ENCODE results near the gene PLAC8L1.

PLAC8L1 gene

DNA sequence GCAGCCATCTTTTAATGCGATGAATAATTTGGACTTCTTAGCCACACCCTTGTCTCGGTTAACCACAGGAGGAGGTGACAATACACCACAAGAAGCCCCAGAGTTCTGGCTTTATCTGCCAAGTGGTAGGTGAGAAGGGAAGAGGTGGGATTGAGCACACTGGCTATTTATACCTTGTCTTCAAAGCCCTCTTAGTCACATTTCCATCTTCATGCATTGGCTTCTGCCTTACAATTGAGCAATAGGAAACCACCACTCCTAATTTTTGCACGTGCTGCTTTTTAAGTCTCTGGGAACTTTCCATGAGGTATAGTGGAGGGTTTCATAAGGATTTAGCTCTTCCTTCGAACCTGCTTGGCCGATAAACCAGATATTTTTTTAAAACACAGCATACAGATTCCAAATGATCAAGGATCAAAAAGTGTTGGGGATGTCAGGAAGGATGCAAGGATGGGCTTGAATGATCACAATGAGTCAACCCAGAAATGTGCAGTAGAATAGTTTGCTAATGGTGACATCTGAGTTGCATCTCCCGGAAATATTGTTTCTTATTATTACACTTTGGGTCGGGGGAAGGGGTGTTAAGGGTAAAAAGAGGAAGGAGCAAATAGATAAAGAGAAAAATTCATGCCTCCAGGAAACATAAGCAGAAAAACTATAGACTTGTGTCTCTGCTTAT lies 25.5 kb downstream of the PLAC8L1 start:
- peak; percentile 4 for DNase-seq

- DNase-seq = no peak
Observed at GRCh38 chr5:146078566-146078965, 26.8 kb downstream of the PLAC8L1 start.

GRCh38 chr5:146076455-146076854 lies 28.9 kb downstream of the PLAC8L1 start:
- DNase-seq = no peak

DNA sequence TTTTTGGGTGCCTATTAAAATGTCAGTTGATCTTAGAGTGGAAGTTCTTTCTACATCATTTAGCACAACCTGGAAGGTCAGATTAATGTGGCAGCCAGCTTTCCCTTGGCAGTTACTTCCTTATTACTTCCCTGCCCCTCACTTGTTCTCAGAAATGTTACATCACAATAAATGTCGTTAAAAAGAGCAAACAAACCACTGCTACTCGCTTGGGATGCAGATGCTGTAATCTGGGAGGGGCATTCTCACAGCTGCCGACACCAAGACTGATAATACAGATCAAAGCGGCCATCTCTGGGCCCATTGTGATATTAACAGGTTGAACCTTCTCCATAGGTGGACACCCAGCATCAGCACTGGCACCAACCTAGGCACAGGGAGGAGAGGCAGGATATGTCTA lies 29.3 kb downstream of the PLAC8L1 start:
- DNase-seq = no peak

DNA sequence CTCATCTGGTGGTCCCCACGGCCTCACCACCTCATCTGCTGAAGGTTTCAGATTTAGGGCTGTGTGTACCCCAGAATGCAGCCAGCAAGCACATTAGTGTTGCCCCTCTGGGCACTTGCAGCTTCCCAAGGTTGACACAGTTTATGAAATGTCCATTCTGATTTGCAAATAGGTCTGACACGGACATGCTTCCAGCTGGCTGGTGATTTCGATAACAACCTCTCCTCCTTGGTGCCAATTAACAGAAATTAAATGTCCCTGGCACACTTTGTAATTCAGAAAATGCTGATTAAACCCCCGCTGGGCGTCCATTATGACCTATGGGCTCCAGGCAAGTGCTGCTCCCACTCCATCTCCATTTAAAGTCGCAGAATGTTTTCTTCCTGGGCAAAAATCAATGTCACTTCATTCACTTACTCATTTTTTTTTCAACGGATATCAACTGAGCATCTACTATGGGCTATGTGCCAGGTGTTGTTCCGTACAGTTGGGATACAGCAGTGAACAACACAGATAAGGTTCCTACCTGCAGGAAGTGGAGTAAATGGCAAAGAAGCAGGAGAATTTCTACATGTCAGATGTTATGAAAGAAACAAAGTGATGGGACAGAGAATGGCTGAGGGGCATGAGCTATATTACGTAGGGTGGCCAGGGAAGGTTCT lies 32.0 kb downstream of the PLAC8L1 start:
- DNase-seq = no peak

GRCh38 chr5:146072595-146072994 lies 32.8 kb downstream of the PLAC8L1 start:
- DNase-seq = no peak

DNA sequence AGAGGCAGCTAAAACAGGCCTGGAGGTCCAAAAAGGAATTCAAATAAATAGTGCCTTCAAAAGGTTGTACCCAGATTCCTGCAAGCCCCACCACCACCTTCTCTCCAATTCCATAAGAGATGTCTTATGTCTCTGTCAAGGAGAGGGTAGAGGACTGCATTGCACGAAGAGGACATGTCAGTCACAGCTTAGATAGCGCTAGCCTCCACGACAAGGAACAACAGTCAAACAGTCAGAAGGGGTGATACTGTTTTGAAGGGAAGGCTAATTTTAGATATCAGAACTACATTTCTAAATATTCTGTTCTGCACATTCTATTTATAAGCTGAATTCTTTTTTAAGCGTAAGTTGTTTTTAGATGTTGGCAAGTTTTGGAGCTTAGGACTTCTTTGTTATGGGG lies 34.2 kb downstream of the PLAC8L1 start:
- no peak for DNase-seq

- DNase-seq = no peak
Observed at GRCh38 chr5:146070746-146071145, 34.6 kb downstream of the PLAC8L1 start.

- no peak for DNase-seq
Observed at GRCh38 chr5:146069780-146070099, 35.6 kb downstream of the PLAC8L1 start.

GRCh38 chr5:146068977-146069779 lies 36.2 kb downstream of the PLAC8L1 start:
- DNase-seq = no peak

DNA sequence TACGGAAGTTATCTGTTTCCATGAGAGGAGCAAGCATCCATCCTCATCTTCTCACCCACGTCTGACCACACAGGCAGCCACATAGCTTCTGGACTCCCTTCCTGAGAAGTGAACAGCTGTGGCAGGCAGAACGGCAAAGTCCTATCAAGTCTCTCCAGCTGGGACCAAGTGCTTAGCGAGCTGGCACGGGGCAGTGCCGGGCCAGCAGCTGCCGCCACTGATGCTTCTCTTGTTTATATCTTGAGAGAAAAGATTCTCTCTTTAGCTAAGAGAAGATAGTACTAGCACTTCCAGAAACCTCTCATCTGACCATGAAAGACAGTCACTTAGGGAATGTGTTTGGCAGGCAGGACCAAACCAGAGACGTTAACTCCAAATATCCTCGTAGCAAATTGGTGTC lies 37.2 kb downstream of the PLAC8L1 start:
- DNase-seq = no peak

DNA sequence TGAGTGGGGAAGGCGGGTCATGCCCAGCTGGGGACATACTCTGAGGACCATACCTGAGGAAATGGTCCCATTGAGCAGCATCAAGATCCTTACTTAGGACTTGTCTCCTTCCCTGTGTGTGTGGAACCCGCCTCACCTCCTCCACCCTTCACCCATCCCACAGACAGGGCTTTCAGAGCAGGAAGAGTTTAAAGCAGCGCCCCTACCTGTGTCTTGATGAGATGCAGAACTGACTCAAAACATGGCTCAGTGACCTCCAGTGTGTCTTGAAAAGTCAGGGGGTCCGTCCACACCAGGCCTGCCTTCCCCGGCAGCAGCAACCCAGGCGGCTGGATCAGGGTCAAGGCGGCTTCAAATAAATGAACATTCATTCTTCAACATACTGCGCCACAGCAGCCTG lies 38.4 kb downstream of the PLAC8L1 start:
- no peak for DNase-seq

GRCh38 chr5:146060221-146060585 lies 45.2 kb downstream of the PLAC8L1 start:
- no peak for DNase-seq

DNA sequence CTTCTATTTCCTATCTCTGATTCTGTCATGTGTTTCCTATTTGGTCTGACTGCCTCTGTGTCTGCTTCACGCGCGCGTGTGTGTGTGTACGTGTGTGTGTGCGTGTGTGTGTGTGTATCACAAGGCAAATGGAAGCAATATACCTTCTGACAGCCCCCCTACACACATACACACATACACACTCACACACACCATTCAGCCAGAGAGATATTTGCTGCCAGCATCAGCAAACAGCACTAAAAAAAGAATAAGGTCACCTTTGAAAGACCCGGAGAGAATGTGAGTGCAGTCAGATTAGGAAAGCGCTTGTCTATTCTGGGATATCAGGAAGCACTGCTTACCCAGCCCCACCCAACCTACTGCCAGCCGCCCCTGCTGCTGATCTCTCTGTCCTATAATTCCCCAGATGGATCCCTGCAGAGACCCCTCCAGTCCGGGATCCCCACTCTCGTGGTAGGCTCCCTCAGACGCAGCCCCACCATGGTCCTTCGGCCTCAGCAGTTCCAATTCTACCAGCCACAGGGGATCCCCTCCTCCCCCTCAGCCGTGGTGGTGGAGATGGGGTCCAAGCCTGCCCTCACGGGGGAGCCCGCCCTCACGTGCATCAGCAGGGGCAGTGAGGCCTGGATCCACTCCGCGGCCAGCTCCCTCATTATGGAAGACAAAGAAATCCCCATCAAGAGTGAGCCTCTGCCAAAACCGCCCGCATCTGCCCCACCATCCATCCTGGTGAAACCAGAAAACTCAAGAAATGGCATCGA lies 45.7 kb downstream of the PLAC8L1 start:
- DNase-seq = no peak

- DNase-seq = no peak
Observed at GRCh38 chr5:146055432-146055831, 49.9 kb downstream of the PLAC8L1 start.

DNA sequence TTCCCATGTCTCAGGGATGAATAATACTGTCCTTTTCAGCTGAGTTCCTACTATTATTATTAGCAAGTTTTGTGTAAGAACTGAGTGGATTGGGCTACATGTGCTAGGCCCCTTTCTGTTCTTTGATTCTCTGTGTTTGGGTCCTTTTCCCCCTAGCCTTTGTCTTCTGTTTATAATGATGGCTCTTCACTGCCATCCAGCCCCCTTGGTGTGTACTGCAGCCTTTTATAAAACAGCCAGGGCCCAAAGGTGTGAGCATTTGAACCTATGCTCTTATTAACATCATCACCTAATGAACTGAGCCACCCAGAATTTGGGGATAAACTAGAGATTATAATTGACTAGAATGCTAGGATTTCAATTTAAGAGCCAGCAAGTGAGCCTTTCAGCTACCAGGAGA lies 52.6 kb downstream of the PLAC8L1 start:
- no peak for DNase-seq

- no peak for DNase-seq
Observed at GRCh38 chr5:146051678-146052077, 53.7 kb downstream of the PLAC8L1 start.

- no peak for DNase-seq
Observed at GRCh38 chr5:146050086-146050485, 55.3 kb downstream of the PLAC8L1 start.

DNA sequence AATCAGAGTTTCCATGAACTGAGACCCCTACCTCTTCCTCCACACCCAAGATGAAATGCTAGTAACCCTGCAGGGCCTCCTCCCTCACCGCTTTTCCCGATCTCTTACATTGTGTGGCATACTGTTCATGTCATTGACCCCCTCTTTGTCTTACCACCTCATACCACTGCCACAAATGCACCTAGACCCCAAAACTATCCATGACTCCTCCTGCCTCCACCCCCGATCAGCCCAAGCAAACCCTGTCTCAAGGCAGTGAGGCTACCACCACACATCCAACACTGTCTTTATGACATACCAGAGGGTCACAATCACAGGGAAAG lies 55.7 kb downstream of the PLAC8L1 start:
- no peak for DNase-seq

DNA sequence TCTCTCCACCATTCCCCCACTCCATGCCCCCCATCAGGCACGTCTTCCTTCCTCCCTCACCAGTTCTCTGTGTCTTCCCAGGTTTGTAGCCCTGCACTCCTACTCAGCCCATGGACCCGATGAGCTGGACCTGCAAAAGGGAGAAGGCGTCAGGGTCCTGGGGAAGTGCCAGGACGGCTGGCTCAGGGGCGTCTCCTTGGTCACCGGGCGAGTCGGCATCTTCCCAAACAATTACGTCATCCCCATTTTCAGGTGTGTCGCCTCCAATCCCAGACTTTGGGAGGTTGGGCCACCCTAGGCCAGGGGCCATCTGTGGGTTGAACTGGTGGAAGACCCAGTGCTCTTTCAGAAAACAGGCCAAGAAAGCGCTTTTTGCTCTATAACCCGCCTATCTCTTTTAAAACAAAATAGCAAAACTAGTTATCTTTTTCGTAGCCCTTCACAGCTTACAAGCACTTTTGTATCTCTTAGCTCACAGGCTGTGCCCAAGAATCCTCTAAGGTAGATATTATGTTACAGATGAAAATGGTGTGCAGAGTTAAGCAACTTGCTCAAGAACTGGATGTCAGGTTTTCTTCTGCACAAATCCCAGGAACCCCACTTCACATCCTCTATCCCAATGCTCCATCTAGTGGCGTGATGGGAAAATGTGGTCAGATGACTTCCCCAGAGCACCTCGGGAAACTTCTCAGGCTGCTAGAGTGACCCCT lies 56.2 kb downstream of the PLAC8L1 start:
- DNase-seq = no peak

DNA sequence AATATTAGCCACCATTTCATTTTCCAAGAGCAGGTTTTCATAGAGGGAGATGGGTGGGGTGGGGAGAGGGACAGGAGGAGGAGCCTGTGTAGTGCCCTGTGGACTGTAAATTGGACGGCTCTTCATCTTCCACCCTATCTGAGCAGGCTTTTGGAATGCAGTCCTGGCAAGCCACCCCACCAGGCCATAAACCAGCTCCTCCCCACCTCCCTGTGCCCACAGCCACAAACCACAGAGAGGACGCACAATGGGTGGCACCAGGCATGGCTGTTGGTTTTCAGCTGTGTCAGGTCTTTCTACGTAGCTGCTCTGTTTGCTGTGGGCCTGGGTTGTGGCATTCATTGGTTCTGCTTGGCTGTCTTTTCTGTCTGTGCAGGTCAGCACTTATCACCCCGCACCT lies 58.0 kb downstream of the PLAC8L1 start:
- no peak for DNase-seq

DNA sequence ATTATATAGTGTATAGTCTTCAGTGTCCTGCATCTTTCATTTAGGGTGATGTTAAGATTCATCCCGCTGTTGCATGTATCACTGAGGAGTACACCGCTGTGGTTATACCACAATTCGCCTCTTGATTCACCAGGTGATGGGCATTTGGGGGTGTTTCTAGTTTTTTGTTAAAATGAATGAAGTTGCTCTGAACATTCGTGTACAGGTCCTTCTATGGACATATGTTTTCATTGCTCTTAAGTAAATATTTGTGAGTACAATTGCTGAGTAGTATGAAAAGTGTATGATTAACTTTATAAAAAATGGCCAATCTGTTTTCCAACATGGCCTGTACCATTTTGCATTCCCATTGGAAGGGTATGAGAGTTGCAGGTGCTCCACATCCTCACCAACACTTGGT lies 61.7 kb downstream of the PLAC8L1 start:
- DNase-seq = no peak
